IMR-90 (cell line): ENCODE data around the gene VRK2. TPM values are rescaled to one million over a fixed set of nuclear protein-coding genes. Genes with fewer than 3 reads are reported as not detected.

Source experiments
- ATAC-seq: fragments of 200-7000 bp; cut with Tn5 transposase; 2 replicates; pipeline ENCODE4 v1.9.1; 2020; ENCODE audit warnings: low read depth, mild to moderate bottlenecking, moderate library complexity
- BruUV-seq: library from RNA; stranded (reverse); fragments of 400-500 nt; replicated peaks from 2 replicates; lab custom pipeline; 2021; lab: Mats Ljungman, UMichigan
- CTCF ChIA-PET: fragments of 300-600 bp; formaldehyde crosslinking; extraction: SDS; loops from one replicate; lab custom pipeline; 2021; ENCODE audit warnings: antibody characterized with exemption; lab: Yijun Ruan, JAX
- POLR2A ChIA-PET: fragments of 300-600 bp; sonication (Branson Sonifier 250); formaldehyde crosslinking; loops from one replicate; lab custom pipeline; 2022; ENCODE audit warnings: antibody characterized with exemption; ENCODE audit not compliant: unreplicated experiment; lab: Charles Lee
- DNase-seq: peaks from one replicate; pipeline ENCODE4 v3.0.0; 2013
- H2AFZ ChIP-seq: replicated peaks from 2 replicates; pipeline ENCODE3; 2013; ENCODE audit warnings: low read length, mild to moderate bottlenecking; ENCODE audit not compliant: poor library complexity
- H2AK5ac ChIP-seq: 2 replicates; pipeline ENCODE4 v1.6.1; 2013; ENCODE audit warnings: low read depth, low read length, inconsistent platforms
- H2AK9ac ChIP-seq: replicated peaks from 2 replicates; pipeline ENCODE3; 2013; ENCODE audit warnings: mild to moderate bottlenecking, low read depth, low read length, moderate library complexity; ENCODE audit not compliant: poor library complexity
- H2BK120ac ChIP-seq: 2 replicates; pipeline ENCODE4 v1.6.1; 2013; ENCODE audit warnings: low read depth, low read length, inconsistent platforms
- H2BK15ac ChIP-seq: 3 replicates; pipeline ENCODE4 v1.6.1; 2013; ENCODE audit warnings: low read depth, low read length, inconsistent platforms
- H2BK20ac ChIP-seq: 2 replicates; pipeline ENCODE4 v1.6.1; 2013; ENCODE audit warnings: low read depth, mild to moderate bottlenecking, inconsistent platforms, low read length, moderate library complexity
- H2BK5ac ChIP-seq: 2 replicates; pipeline ENCODE4 v1.6.1; 2013; ENCODE audit warnings: mild to moderate bottlenecking, low read depth, low read length, inconsistent platforms; ENCODE audit not compliant: poor library complexity, severe bottlenecking
- H3K14ac ChIP-seq: replicated peaks from 2 replicates; pipeline ENCODE4 v1.6.1; 2013; ENCODE audit warnings: low read depth, low read length, inconsistent platforms
- H3K18ac ChIP-seq: 2 replicates; pipeline ENCODE4 v1.6.1; 2013; ENCODE audit warnings: low read depth, low read length, control low read depth
- H3K23ac ChIP-seq: 2 replicates; pipeline ENCODE4 v1.6.1; 2013; ENCODE audit warnings: low read depth, low read length, inconsistent platforms
- H3K27ac ChIP-seq: 2 replicates; pipeline ENCODE4 v1.5.1; 2013; ENCODE audit warnings: mild to moderate bottlenecking, control low read depth, low read length; ENCODE audit not compliant: insufficient read depth
- H3K27me3 ChIP-seq: 2 replicates; pipeline ENCODE4 v1.6.1; 2013; ENCODE audit warnings: low read length; ENCODE audit not compliant: control insufficient read depth, insufficient read depth
- H3K36me3 ChIP-seq: 2 replicates; pipeline ENCODE4 v1.6.1; 2013; ENCODE audit warnings: low read length, mixed read lengths; ENCODE audit not compliant: control insufficient read depth, insufficient read depth
- H3K4ac ChIP-seq: 2 replicates; pipeline ENCODE4 v1.6.1; 2013; ENCODE audit warnings: low read depth, low read length, inconsistent platforms
- H3K4me1 ChIP-seq: 2 replicates; pipeline ENCODE4 v1.6.1; 2013; ENCODE audit warnings: low read length, mixed read lengths; ENCODE audit not compliant: control insufficient read depth, insufficient read depth
- H3K4me2 ChIP-seq: 2 replicates; pipeline ENCODE4 v1.6.1; 2013; ENCODE audit warnings: low read depth, mild to moderate bottlenecking, control low read depth, low read length, moderate library complexity
- H3K4me3 ChIP-seq: 2 replicates; pipeline ENCODE4 v1.5.1; 2013; ENCODE audit warnings: low read depth, mild to moderate bottlenecking, control low read depth, low read length, moderate library complexity; ENCODE audit not compliant: insufficient read depth
- H3K56ac ChIP-seq: 2 replicates; pipeline ENCODE4 v1.6.1; 2013; ENCODE audit warnings: low read length, inconsistent platforms; ENCODE audit not compliant: insufficient read depth; ENCODE audit errors: extremely low read depth
- H3K79me1 ChIP-seq, 2 experiments: 2 replicates each; pipeline ENCODE4 v1.6.1; 2013; ENCODE audit warnings: low read length in 2 of 2, inconsistent platforms in 1 of 2, low read depth in 1 of 2
- H3K9ac ChIP-seq: 2 replicates; pipeline ENCODE4 v1.6.1; 2013; ENCODE audit warnings: low read depth, low read length, control low read depth
- H3K9me1 ChIP-seq: 2 replicates; pipeline ENCODE4 v1.6.1; 2013; ENCODE audit warnings: low read length, inconsistent platforms; ENCODE audit not compliant: insufficient read depth
- H3K9me3 ChIP-seq: 2 replicates; pipeline ENCODE4 v1.6.1; 2013; ENCODE audit warnings: low read length; ENCODE audit not compliant: control insufficient read depth, insufficient read depth
- H4K20me1 ChIP-seq: 2 replicates; pipeline ENCODE4 v1.6.1; 2013; ENCODE audit warnings: low read length, inconsistent platforms; ENCODE audit not compliant: insufficient read depth
- H4K5ac ChIP-seq: 2 replicates; pipeline ENCODE4 v1.6.1; 2013; ENCODE audit warnings: mild to moderate bottlenecking, low read depth, low read length, control low read depth
- H4K8ac ChIP-seq, 2 experiments: 2 replicates each; pipeline ENCODE4 v1.6.1; 2013; ENCODE audit warnings: low read depth in 2 of 2, low read length in 2 of 2, control low read depth in 1 of 2, inconsistent platforms in 1 of 2
- H4K91ac ChIP-seq: 2 replicates; pipeline ENCODE4 v1.6.1; 2013; ENCODE audit warnings: low read depth, low read length, inconsistent platforms; ENCODE audit not compliant: insufficient read depth
- FOS ChIP-seq: fragments of 150-350 bp; IDR thresholded peaks from 2 replicates; pipeline ENCODE4 v1.6.1; 2016; ENCODE audit warnings: low read depth, low read length
- RFX5 ChIP-seq: IDR thresholded peaks from 2 replicates; pipeline ENCODE4 v1.8.0; 2012; ENCODE audit warnings: low read depth, mild to moderate bottlenecking, low read length, moderate library complexity
- WGBS, 2 experiments: methylation state at CpG; one replicate each; pipeline versions ENCODE4 v1.1.5 to v1.1.7; 2013; ENCODE audit warnings: missing lambda C conversion rate in 2 of 2; ENCODE audit not compliant: insufficient read length in 1 of 2; ENCODE audit errors: extremely low coverage in 2 of 2; 5-methylcytosine and 5-hydroxymethylcytosine counted together
- dilution Hi-C: fragments of 300-500 bp; cut with HindIII; formaldehyde crosslinking; loops from one replicate; pipeline ENCODE4 v1.14.3; 2018; ENCODE audit warnings: low sequenced_read_pairs; ENCODE audit not compliant: unreplicated experiment
- in situ Hi-C: fragments of 300-500 bp; cut with MboI; formaldehyde crosslinking; loops from 3 replicates; pipeline ENCODE4 v1.14.3; 2019; ENCODE audit warnings: low sequenced_read_pairs, inconsistent platforms, mixed read lengths
- intact Hi-C: fragments of 100-400 bp; cut with micrococcal nuclease; formaldehyde crosslinking; loops from 2 replicates; pipeline ENCODE4 v1.10.0; 2022
- polyA plus RNA-seq, 3 experiments: library from polyadenylated mRNA; depleted of rRNA; stranded (reverse); fragments of >200 nt; gene quantifications; 2 replicates each; pipeline ENCODE4 v1.2.3, GENCODE V29; 2012; ENCODE audit warnings: low replicate concordance in 1 of 3
- total RNA-seq: library from RNA; depleted of rRNA; stranded (reverse); fragments of >200 nt; gene quantifications from 2 replicates; pipeline ENCODE4 v1.2.3, GENCODE V29; 2012
- TF ChIP-seq, protein P1 (sequence below): fragments of 150-350 bp; IDR thresholded peaks from 2 replicates; pipeline ENCODE4 v1.6.1; 2017; ENCODE audit warnings: mild to moderate bottlenecking, antibody characterized with exemption, low read length, low read depth

VRK2 gene
- total and polyA plus RNA-seq, 2 of the 4 experiments (the other 2 are of a cell fraction), result 12.2 to 22.8 TPM

DNA sequence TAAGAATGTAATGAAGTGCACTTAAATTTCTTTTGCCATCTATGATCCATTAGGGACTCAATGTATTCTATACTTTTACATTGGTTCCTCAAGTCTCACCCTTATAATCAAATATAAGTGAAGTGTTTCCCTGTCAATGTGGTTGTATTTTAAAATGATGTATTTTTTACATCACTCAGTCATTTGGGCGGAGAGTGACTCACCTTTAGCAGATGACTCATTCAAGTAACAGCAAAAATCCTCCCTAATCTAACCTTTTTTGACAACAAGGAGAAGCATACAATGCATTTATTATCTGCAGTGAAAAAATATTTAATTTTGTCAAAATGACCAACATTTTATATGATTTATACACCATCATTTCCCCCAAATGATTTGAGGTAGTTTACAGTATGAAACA, 100.1 kb downstream of the VRK2 start:
- no peak overlapping the region for H3K4me3 ChIP-seq
- no peak overlapping the region for H4K8ac ChIP-seq
- intact Hi-C loops, result no loop called here
- ATAC-seq (no peak), DNase-seq (peak; percentile 46)
- H2BK5ac ChIP-seq, result no peak overlapping the region
- H3K9me3 ChIP-seq, result no peaks in the 10 kb centered on the region
- no peaks in the 10 kb centered on the region for H3K79me1 ChIP-seq
- in situ Hi-C loops, result loop anchor here (25.0 kb wide), 1 partner anchor 291 kb away; no protein-coding TSS in a partner anchor
- no peaks in the 10 kb centered on the region for H3K9me1 ChIP-seq
- H3K18ac ChIP-seq, result no peak overlapping the region
- no peak overlapping the region for H3K23ac ChIP-seq
- no peaks in the 10 kb centered on the region for H3K4me1 ChIP-seq
- no peak overlapping the region for H2BK15ac ChIP-seq
- H2AK5ac ChIP-seq, result no peak overlapping the region
- H2BK120ac ChIP-seq, result no peak overlapping the region
- no peaks in the 10 kb centered on the region for H4K20me1 ChIP-seq
- dilution Hi-C loops, result no loop called here
- TF ChIP-seq FOS (peak; percentile 57), RFX5 (no peak)
- TF ChIP-seq, protein P1, sequence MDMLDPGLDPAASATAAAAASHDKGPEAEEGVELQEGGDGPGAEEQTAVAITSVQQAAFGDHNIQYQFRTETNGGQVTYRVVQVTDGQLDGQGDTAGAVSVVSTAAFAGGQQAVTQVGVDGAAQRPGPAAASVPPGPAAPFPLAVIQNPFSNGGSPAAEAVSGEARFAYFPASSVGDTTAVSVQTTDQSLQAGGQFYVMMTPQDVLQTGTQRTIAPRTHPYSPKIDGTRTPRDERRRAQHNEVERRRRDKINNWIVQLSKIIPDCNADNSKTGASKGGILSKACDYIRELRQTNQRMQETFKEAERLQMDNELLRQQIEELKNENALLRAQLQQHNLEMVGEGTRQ, result no peak
- H3K36me3 ChIP-seq, result no peaks in the 10 kb centered on the region; the same call in 1 of the 2 replicates
- no peak overlapping the region for H3K56ac ChIP-seq
- no peak overlapping the region for H4K5ac ChIP-seq
- ChIA-PET POLR2A (no interaction called here), CTCF (no interaction called here)
- no peak overlapping the region for H2AFZ ChIP-seq
- no peak overlapping the region for H4K91ac ChIP-seq
- BruUV-seq, result no TSS peak
- H3K14ac ChIP-seq, result no peak overlapping the region
- no peak overlapping the region for H3K4me2 ChIP-seq
- H3K27ac ChIP-seq, result no peak overlapping the region
- WGBS, 2 experiments, result no CpG with 5 or more reads among the region's 1 CpG
- H2AK9ac ChIP-seq, result no peak overlapping the region
- H2BK20ac ChIP-seq, result no peak overlapping the region
- H3K27me3 ChIP-seq, result no peaks in the 10 kb centered on the region
- H3K9ac ChIP-seq, result no peak overlapping the region
- H3K4ac ChIP-seq, result no peak overlapping the region
